CD4-positive, alpha-beta T cell treated with Interleukin-15 for 4 hours (primary cell): ENCODE results near the gene ALG11.
"Not testable (repeated sequence)": the region's sequence is repeated elsewhere in the genome, so short reads cannot be mapped to it uniquely, and the experiment has no call there.

ENCODE experiments used
- DNase-seq: peaks from one replicate; pipeline ENCODE4 v3.0.0-alpha.2; 2020; ENCODE audit warnings: low spot score

The ALG11 gene

DNA sequence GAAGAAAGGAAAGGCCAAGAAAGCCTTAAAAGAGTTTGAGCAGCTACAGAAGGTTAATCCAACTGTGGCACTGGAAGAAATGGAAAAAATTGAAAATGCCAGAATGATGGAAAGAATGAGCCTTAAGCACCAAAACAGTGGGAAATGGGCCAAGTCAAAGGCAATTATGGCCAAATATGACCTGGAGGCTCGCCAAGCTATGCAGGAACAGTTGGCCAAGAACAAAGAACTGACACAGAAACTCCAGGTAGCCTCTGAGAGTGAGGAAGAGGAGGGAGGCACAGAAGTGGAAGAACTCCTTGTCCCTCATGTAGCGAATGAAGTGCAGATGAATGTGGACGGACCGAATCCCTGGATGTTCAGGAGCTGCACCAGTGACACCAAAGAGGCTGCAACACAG, 17.4 kb downstream of the ALG11 start:
- DNase-seq: no peak

DNA sequence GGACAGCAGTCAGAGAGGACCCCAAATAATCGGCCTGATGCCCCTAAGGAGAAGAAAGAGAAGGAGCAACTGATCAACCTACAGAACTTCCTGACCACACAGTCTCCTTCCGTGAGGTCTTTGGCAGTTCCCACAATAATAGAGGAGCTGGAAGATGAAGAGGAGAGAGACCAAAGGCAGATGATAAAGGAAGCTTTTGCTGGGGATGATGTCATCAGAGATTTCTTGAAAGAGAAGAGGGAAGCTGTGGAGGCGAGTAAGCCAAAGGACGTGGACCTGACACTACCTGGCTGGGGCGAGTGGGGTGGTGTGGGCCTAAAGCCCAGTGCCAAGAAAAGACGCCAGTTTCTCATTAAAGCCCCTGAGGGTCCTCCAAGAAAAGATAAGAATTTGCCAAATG, 18.2 kb downstream of the ALG11 start:
- DNase-seq: not testable (repeated sequence)

GRCh38 chr13:52033039-52033438, 20.8 kb downstream of the ALG11 start:
- no peak for DNase-seq

GRCh38 chr13:52034616-52035226, 22.5 kb downstream of the ALG11 start:
- DNase-seq: no peak

DNA sequence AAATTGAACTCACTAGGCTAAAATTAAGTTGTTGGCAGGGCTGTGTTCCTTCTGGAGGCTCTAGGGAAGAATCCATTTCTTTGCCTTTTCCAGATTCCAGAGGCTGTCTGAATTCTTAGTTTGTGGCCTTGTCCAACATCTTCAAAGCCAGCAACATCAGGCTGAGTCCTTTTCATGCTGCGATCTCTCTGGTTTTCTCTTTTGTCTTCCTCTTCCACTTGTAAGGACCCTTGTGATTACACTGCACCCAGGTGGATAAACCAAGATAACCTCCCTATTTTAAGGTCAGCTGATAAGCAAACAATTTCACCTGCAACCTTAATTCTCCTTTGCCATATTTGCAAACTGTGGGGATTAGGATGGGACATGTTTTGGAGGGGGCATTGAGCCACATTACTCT, 23.8 kb downstream of the ALG11 start:
- DNase-seq: no peak

GRCh38 chr13:52043675-52044074, 31.5 kb downstream of the ALG11 start:
- DNase-seq: no peak

DNA sequence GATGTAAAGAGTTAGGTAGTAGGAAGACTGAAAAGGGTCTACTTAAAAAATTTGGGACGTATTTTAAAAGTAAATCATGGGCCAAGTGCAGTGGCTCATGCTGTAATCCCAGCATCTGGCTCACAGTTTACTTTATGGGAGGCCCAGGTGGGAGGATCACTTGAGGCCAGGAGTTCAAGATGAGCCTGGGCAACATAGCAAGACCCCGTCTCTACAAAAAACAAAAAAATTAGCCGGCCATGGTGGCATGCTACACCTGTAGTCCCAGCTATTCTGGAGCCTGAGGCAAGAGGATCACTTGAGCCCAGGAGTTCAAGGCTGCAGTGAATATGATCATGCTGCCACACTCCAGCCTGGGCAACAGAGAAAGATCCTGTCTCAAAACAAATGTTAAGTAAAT, 35.3 kb downstream of the ALG11 start:
- no peak for DNase-seq

DNA sequence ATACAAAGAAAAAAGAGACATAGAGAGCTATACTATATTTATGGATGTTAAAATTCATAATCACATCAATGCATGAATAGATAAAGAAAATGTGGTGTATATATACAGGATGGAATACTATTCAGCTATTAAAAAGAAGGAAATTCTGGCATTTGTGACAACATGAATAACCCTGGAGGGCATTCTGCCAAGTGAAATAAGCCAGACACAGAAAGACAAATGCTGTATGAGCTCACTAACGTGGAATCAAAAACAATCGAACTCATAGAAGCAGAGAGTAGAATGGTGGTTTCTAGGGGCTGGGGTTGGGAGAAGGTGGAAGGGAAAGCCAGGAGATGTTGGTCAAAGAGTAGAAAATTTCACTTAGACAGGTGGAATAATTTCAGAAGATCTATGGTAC, 36.3 kb downstream of the ALG11 start:
- DNase-seq: no peak

- no peak for DNase-seq
Observed at GRCh38 chr13:52051400-52051799, 39.2 kb downstream of the ALG11 start.

DNA sequence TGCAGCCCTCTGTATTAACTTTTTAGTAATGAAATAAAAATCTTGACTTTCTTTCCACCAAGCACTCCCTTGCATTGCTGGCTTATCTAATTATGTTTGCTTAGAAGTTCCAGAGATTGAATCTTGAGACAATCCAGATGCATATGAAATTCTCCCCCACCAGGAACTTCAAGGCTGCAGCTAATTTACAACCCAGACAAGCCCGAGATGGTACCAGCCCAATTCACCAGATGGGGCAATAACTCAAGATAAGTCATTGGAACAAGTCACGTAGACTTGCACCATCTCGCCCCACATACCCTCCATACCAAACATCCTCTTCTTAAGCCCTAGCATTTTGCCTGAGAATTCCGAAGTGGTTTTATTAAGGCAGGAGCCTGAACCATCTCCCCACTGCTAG, 41.3 kb downstream of the ALG11 start:
- no peak for DNase-seq

GRCh38 chr13:52061064-52061463, 48.9 kb downstream of the ALG11 start:
- DNase-seq: not testable (repeated sequence)

DNA sequence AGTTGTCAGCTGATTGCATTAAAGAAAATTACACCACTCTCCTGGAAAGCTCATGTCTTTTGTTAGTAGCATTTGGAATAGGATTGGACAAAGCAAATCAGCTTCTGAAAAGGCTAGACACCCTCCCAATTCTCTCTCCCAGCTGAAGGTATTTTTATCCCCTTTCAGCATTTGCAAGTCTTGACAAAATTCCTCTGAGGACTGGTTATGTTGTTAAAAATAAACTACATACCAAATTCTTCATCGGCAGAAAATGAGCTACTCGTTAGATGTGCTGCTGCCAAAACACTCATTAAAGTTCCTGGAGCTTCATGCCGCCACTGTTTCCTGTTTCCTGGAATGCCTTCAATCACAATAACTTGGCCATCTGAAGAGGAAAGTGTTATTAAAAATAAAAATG, 49.4 kb downstream of the ALG11 start:
- no peak for DNase-seq

- no peak for DNase-seq
Observed at GRCh38 chr13:52067237-52067636, 55.0 kb downstream of the ALG11 start.

- DNase-seq: no peak
Observed at GRCh38 chr13:52070929-52071523, 58.8 kb downstream of the ALG11 start.
